ENCODE measurements around the gene OMG.
"Not testable (repeated sequence)": the region's sequence is repeated elsewhere in the genome, so short reads cannot be mapped to it uniquely, and the experiment has no call there.

The OMG gene

GRCh38 chr17:31320241-31320640 lies 23.2 kb upstream of the OMG start:
- H3K4me1 ChIP-seq, result peaks cover 39% of the 10 kb centered on the region
- no peak for TF ChIP-seq Cebpa-rat (IDR thresholded peaks at IDR 0.05)
- no peaks in the 10 kb centered on the region for H3K9me3 ChIP-seq
- H3K27me3 ChIP-seq, result no peaks in the 10 kb centered on the region
- H4K20me1 ChIP-seq, result no peaks in the 10 kb centered on the region
- peaks cover 11% of the 10 kb centered on the region; the same call in 1 of the 2 replicates for H3K36me3 ChIP-seq
- peak overlapping the region; percentile 87 for H3K4me2 ChIP-seq
- peak overlapping the region; percentile 87 for H3K9ac ChIP-seq
- peak overlapping the region; percentile 95 for H3K27ac ChIP-seq
- H3K4me3 ChIP-seq, result peak overlapping the region; percentile 67

DNA sequence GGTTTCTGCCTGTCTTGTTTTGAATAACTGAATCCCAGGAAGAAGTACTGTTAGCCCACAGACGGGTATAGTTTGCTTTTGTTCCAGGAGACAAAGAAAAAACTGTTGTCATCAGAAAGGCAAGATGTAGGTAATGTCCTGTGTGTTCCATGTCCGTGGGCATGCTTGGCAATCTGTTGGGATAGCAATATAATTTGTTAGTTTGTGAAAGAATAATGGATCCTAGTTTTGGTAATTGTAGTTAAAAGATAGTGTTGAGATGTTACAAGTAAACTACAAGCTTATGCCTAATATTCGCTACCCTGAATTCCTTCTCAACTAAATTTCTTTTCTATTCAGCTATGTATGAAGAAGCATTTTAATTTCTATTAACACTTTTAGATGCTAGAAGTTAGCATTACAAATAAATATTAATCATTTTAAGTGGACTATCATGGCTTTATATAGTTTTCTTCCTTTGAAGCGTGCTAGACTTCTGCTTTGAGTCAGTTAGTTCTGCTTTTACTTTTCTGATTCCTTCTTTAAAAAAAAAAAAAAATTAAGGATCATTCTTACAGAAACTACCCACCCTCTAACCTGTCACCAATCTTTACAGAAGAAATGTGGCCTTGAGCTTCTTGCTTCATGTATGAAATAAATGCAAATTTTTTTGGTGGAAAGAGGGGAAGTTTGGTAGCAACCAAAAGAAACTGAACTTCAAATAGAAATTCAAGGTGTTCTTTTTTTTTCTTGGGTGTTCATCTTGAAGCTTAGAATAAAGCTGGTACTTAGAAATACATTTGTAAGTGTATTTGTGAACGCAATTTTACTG lies 22.0 kb upstream of the OMG start:
- H3K4me2 ChIP-seq, result peak overlapping the region; percentile 87
- H3K4me1 ChIP-seq, result peaks cover 49% of the 10 kb centered on the region

DNA sequence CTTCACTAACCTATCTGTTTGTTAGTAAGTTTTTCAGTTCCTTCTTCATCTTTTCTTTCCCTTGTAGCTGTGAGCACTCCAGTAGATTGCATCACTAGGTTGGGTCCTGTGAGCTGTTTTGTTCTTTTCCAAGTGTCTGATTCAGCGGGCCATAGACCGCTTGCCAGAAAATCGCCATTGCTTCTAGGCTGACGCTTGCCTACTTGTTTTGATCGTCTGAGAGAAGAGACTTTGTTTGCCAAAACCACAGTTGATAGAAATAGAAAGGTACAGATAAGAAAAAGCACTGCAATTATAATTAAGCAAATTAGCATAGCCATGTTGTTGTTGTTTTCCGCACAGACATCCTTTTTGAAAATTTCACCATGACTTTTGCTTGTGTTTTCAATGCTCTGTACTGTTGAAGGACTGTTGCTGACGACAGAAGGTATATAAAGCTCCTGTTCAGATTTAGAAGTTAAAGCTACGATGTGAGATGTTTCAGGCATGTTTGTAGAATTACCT lies 21.3 kb upstream of the OMG start:
- Histone ChIP-seq H3K27me3 (no peaks in the 10 kb centered on the region), H3K4me2 (peak overlapping the region; percentile 87), H3K4me1 (peaks cover 49% of the 10 kb centered on the region), H4K20me1 (no peaks in the 10 kb centered on the region), H3K9ac (peak overlapping the region; percentile 87), H3K4me3 (peak overlapping the region; percentile 67), H3K36me3 (peaks cover 3% of the 10 kb centered on the region; the same call in 1 of the 2 replicates), H3K9me3 (no peaks in the 10 kb centered on the region), H3K27ac (peak overlapping the region; percentile 95)
- TF ChIP-seq Cebpa-rat (IDR thresholded peaks at IDR 0.05), result peak; percentile 86

More for the DNA sequence above, 22.0 kb upstream of the OMG start:
- Histone ChIP-seq H3K9me3 (no peaks in the 10 kb centered on the region), H3K27me3 (no peaks in the 10 kb centered on the region), H3K36me3 (peaks cover 5% of the 10 kb centered on the region; the same call in 1 of the 2 replicates), H3K27ac (peak overlapping the region; percentile 95), H3K9ac (peak overlapping the region; percentile 87), H3K4me3 (peak overlapping the region; percentile 67), H4K20me1 (no peaks in the 10 kb centered on the region)
- no peak for TF ChIP-seq Cebpa-rat (IDR thresholded peaks at IDR 0.05)

- Histone ChIP-seq H3K9me3 (no peaks in the 10 kb centered on the region), H3K36me3 (peaks cover 3% of the 10 kb centered on the region; the same call in 1 of the 2 replicates), H3K27ac (peak overlapping the region; percentile 95), H4K20me1 (no peaks in the 10 kb centered on the region), H3K27me3 (no peaks in the 10 kb centered on the region), H3K4me1 (peaks cover 66% of the 10 kb centered on the region), H3K4me3 (no peak overlapping the region), H3K4me2 (peak overlapping the region; percentile 86), H3K9ac (no peak overlapping the region)
- TF ChIP-seq Cebpa-rat (IDR thresholded peaks at IDR 0.05), result no peak
Measured at GRCh38 chr17:31314782-31315100, 17.7 kb upstream of the OMG start.

DNA sequence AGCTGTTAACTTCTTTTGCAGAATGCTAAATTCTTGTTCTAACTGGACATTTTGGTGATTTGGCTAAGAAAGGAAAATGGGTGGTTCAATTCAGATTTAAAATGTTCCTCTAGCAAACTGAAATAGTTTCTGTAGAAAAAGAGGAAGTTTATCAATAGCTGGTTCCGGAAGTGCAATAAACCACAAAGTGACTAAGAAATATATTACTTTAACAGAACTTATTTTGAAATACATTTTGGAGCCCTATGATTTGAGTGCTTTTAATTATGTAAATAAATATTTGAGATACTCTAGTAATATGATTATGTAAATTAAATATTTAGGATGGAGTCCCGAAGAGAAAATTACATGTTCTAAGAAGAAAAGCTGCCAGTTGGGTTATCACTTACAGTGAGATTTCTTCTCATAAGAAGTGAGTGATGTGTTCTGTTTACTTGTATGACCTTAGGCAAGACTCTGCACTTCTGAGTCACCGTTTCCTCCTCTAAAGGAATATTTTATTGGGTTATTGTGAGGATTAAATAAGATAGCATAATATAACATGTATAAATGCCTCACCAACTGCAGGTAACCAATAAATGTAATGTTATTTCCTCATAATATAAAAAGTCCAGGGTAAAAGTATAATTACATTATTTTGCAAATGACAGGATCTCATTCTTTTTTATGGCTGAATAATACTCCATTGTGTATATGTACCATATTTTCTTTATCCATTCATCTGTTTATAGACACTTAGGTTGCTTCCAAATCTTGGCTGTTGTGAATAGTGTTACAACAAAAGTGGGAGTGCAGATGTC lies 17.1 kb upstream of the OMG start, which contains the start of gene EVI2B:
Gene EVI2B (minus strand): TSS at position 73 of the 800 bp plus-strand sequence. CDS start 8,445 bp downstream, outside the sequence.
- H3K27ac ChIP-seq, result peak within 1 kb of the TSS; percentile 95
- H3K27me3 ChIP-seq, result no peaks in the 10 kb centered on the region
- H3K9me3 ChIP-seq, result no peaks in the 10 kb centered on the region
- no peaks in the 10 kb centered on the region for H4K20me1 ChIP-seq
- H3K4me2 ChIP-seq, result peak within 1 kb of the TSS; percentile 86
- no peak for TF ChIP-seq Cebpa-rat (IDR thresholded peaks at IDR 0.05)
- H3K9ac ChIP-seq, result peak within 1 kb of the TSS; percentile 82
- H3K36me3 ChIP-seq, result peaks cover 3% of the 10 kb centered on the region; the same call in 1 of the 2 replicates
- peak within 1 kb of the TSS; percentile 66 for H3K4me3 ChIP-seq
- peaks cover 72% of the 10 kb centered on the region for H3K4me1 ChIP-seq

GRCh38 chr17:31312223-31312622 lies 15.2 kb upstream of the OMG start:
- peak overlapping the region; percentile 95 for H3K27ac ChIP-seq
- peak overlapping the region; percentile 86 for H3K4me2 ChIP-seq
- H3K4me3 ChIP-seq, result peak overlapping the region; percentile 66
- H3K9ac ChIP-seq, result peak overlapping the region; percentile 79
- not testable (repeated sequence) for H3K9me3 ChIP-seq, H3K27me3 ChIP-seq, H4K20me1 ChIP-seq
- peaks cover 15% of the 10 kb centered on the region for H3K36me3 ChIP-seq
- H3K4me1 ChIP-seq, result peaks cover 82% of the 10 kb centered on the region

DNA sequence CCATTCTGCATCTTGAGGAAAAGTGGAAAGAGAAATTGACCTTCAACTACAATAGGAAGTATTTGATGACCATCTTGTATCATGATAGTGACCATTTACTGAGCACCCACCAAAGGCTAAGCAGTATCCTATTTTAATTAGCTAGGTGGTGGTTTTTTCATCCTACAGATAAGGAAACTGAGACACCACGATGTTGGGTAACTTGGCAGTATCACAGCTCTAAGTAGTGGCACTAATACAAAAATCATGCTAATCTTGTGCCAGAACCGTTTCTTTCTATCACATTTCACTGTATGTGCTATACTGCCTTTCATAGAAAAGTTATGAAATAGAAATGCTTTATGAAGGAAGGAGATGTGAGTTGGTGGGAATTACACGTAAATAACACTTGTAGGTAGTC lies 14.5 kb upstream of the OMG start:
- peaks cover 75% of the 10 kb centered on the region for H3K4me1 ChIP-seq
- no peaks in the 10 kb centered on the region for H3K27me3 ChIP-seq
- H4K20me1 ChIP-seq, result no peaks in the 10 kb centered on the region
- H3K36me3 ChIP-seq, result peaks cover 22% of the 10 kb centered on the region
- H3K9me3 ChIP-seq, result peaks cover 6% of the 10 kb centered on the region; the same call in 1 of the 2 replicates
- peak overlapping the region; percentile 66 for H3K4me3 ChIP-seq
- peak overlapping the region; percentile 86 for H3K4me2 ChIP-seq
- peak overlapping the region; percentile 95 for H3K27ac ChIP-seq
- no peak for TF ChIP-seq Cebpa-rat (IDR thresholded peaks at IDR 0.05)
- H3K9ac ChIP-seq, result peak overlapping the region; percentile 79

DNA sequence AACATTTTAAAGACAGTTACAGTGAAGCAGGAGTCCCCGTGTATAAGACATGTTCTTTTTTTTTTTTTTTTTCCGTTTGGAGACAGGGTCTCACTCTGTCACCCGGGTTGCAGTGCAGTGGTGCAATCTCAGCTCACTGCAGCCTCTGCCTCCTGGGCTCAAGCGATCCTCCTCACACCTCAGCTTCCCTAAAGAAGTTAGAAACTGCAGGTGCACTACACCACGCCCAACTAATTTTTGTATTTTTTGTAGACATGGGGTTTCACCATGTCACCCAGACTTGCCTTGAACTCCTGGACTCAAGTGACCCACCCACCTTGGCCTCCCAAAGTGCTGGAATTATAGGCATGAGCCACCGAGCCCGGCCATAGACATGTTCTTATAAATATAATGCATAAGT lies 13.8 kb upstream of the OMG start:
- Histone ChIP-seq H3K4me2 (peak overlapping the region; percentile 86), H3K9me3 (peaks cover 8% of the 10 kb centered on the region; the same call in 1 of the 2 replicates), H3K36me3 (peaks cover 26% of the 10 kb centered on the region), H3K9ac (peak overlapping the region; percentile 79), H3K27ac (peak overlapping the region; percentile 95), H3K4me3 (peak overlapping the region; percentile 66), H3K27me3 (no peaks in the 10 kb centered on the region), H4K20me1 (no peaks in the 10 kb centered on the region), H3K4me1 (peaks cover 68% of the 10 kb centered on the region)
- no peak for TF ChIP-seq Cebpa-rat (IDR thresholded peaks at IDR 0.05)

- Histone ChIP-seq H3K9me3 (peaks cover 15% of the 10 kb centered on the region), H3K27me3 (no peaks in the 10 kb centered on the region), H3K4me3 (peak overlapping the region; percentile 66), H3K4me2 (peak overlapping the region; percentile 86), H3K4me1 (peaks cover 62% of the 10 kb centered on the region), H3K9ac (peak overlapping the region; percentile 79), H4K20me1 (no peaks in the 10 kb centered on the region), H3K36me3 (peaks cover 31% of the 10 kb centered on the region), H3K27ac (peak overlapping the region; percentile 95)
- no peak for TF ChIP-seq Cebpa-rat (IDR thresholded peaks at IDR 0.05)
Measured at GRCh38 chr17:31310260-31310659, 13.2 kb upstream of the OMG start.
